Activated CD8-positive, alpha-beta T cell treated with anti-CD3 and anti-CD28 coated beads for 36 hours (primary cell): ENCODE measurements around the gene SPTBN1. TPM values are rescaled to one million over a fixed set of nuclear protein-coding genes. Genes with fewer than 3 reads are reported as not detected.

Experiments
- ATAC-seq: fragments of 200-7000 bp; cut with Tn5 transposase; one replicate; pipeline ENCODE4 v1.10.0; 2021; ENCODE audit warnings: mild to moderate bottlenecking, moderate library complexity
- CTCF ChIA-PET: fragments of 350-600 bp; sonication (Branson Sonifier 250); formaldehyde crosslinking; loops from one replicate; lab custom pipeline; 2021; ENCODE audit warnings: antibody characterized with exemption; lab: Charles Lee
- POLR2A ChIA-PET: fragments of 350-600 bp; sonication (Branson Sonifier 250); formaldehyde crosslinking; loops from one replicate; lab custom pipeline; 2021; ENCODE audit warnings: antibody characterized with exemption; lab: Charles Lee
- DNase-seq: peaks from one replicate; pipeline ENCODE4 v3.0.0-alpha.2; 2020
- H3K27ac Mint-ChIP-seq: one replicate; pipeline ENCODE4 v1.8.0; 2021; ENCODE audit warnings: mild to moderate bottlenecking, mixed read lengths
- H3K27me3 Mint-ChIP-seq: one replicate; pipeline ENCODE4 v1.8.0; 2021; ENCODE audit warnings: mixed read lengths
- H3K36me3 Mint-ChIP-seq: one replicate; pipeline ENCODE4 v1.8.0; 2021; ENCODE audit warnings: low read depth, mixed read lengths
- H3K4me1 Mint-ChIP-seq: one replicate; pipeline ENCODE4 v1.8.0; 2021; ENCODE audit warnings: low read depth, mixed read lengths
- H3K4me3 Mint-ChIP-seq: one replicate; pipeline ENCODE4 v1.8.0; 2021; ENCODE audit warnings: mild to moderate bottlenecking, moderate library complexity, mixed read lengths
- H3K9me3 Mint-ChIP-seq: one replicate; pipeline ENCODE4 v1.8.0; 2021; ENCODE audit warnings: mixed read lengths
- intact Hi-C: fragments of 100-400 bp; cut with micrococcal nuclease; formaldehyde crosslinking; loops from one replicate; pipeline ENCODE4 v1.10.0; 2022
- total RNA-seq, 2 experiments: library from RNA; stranded (reverse); gene quantifications; one replicate each; pipeline ENCODE4 v1.2.3, GENCODE V29; 2021
- TF ChIP-seq, protein P1 (sequence below): fragments of 200-600 bp; IDR thresholded peaks from one replicate; pipeline ENCODE4 v1.8.0; 2022; ENCODE audit warnings: antibody characterized with exemption, mild to moderate bottlenecking

SPTBN1 gene
- total RNA-seq, 2 experiments from 2014 or later = 91.8 to 91.9 TPM

DNA sequence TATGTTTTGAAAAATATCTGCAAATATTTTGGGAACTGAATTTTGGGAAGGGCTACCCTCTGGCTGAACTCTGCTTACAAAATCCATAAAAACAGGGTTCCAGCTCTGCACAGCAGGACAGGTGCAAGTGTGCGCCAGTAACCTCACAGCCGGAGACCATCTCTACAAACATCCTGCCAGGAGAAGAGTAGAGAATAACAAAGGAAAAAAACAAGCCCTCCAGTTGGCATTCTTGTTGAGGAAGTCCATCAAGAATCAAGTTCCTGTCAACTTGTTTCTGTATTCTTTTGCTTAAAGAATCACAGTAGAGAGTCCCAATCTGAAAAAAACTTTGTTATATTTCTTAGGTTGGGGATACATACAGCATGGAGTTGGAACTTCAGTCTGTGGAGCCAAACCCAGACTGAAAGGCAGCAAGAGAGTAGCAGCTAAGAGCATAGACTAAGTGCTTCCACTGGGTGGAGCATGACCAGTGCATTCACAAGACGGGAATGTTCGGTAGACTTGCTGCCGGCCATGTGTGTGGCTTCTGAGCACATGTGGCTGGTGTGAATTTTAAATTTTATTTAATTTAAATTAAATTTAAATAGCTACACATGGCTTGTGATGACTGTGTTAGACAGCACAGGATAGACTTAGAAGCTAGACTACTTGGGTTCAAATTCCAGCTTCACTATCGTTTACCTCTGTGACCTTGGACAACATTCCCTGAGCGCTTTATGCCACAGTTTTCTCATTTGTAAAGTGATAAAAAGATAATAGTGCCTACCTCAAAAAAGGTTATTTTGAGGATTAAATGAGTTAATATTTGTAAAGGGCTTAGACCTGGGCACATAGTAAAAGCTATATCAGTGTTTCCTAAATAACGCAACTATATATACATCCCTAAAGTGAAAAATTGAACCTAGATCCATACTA lies 41.9 kb downstream of the SPTBN1 start:
- Mint-ChIP-seq H3K36me3 (no peaks in the 10 kb centered on the region), H3K4me1 (no peaks in the 10 kb centered on the region), H3K4me3 (no peak overlapping the region), H3K9me3 (no peaks in the 10 kb centered on the region), H3K27me3 (peaks cover 9% of the 10 kb centered on the region), H3K27ac (no peak overlapping the region)
- no peak for DNase-seq
- POLR2A ChIA-PET = no interaction called here
- intact Hi-C loops = no loop called here
- CTCF ChIA-PET = interaction anchor here (0.7 to 1.3 kb wide), 3 partner anchors 129 to 391 kb away, joined by 3 read pairs; no protein-coding TSS in a partner anchor
- TF ChIP-seq, protein P1, sequence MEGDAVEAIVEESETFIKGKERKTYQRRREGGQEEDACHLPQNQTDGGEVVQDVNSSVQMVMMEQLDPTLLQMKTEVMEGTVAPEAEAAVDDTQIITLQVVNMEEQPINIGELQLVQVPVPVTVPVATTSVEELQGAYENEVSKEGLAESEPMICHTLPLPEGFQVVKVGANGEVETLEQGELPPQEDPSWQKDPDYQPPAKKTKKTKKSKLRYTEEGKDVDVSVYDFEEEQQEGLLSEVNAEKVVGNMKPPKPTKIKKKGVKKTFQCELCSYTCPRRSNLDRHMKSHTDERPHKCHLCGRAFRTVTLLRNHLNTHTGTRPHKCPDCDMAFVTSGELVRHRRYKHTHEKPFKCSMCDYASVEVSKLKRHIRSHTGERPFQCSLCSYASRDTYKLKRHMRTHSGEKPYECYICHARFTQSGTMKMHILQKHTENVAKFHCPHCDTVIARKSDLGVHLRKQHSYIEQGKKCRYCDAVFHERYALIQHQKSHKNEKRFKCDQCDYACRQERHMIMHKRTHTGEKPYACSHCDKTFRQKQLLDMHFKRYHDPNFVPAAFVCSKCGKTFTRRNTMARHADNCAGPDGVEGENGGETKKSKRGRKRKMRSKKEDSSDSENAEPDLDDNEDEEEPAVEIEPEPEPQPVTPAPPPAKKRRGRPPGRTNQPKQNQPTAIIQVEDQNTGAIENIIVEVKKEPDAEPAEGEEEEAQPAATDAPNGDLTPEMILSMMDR = no peak
- ATAC-seq = no peak

DNA sequence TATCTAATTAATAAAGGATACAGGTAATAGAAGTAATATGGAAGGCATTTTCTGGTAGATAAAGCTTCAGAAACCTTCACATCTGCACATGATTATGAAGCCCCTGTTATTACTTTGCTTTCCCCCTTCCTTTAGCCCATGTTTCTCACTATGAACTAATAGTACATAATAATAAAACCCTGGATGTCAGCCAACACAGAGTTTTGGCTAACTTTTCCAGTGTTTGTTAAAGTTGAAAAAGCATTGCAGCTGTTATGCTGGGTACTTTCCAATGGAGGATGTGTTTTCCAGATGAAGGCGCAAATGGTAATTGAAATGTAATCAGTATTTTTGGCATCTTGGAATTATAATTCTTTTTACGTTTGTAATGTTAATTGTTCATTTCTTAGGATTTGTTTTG lies 43.5 kb downstream of the SPTBN1 start:
- DNase-seq = no peak
- ChIA-PET POLR2A (no interaction called here), CTCF (interaction anchor here (4.7 kb wide), 1 partner anchor 392 kb away, joined by 34 read pairs; no protein-coding TSS in a partner anchor)
- Mint-ChIP-seq H3K4me3 (no peak overlapping the region), H3K27me3 (peaks cover 7% of the 10 kb centered on the region), H3K27ac (no peak overlapping the region), H3K36me3 (no peaks in the 10 kb centered on the region), H3K4me1 (no peaks in the 10 kb centered on the region), H3K9me3 (no peaks in the 10 kb centered on the region)
- intact Hi-C loops = loop anchor here (5.0 kb wide), 1 partner anchor 397 kb away; no protein-coding TSS in a partner anchor
- TF ChIP-seq, protein P1 = no peak
- ATAC-seq = no peak

DNA sequence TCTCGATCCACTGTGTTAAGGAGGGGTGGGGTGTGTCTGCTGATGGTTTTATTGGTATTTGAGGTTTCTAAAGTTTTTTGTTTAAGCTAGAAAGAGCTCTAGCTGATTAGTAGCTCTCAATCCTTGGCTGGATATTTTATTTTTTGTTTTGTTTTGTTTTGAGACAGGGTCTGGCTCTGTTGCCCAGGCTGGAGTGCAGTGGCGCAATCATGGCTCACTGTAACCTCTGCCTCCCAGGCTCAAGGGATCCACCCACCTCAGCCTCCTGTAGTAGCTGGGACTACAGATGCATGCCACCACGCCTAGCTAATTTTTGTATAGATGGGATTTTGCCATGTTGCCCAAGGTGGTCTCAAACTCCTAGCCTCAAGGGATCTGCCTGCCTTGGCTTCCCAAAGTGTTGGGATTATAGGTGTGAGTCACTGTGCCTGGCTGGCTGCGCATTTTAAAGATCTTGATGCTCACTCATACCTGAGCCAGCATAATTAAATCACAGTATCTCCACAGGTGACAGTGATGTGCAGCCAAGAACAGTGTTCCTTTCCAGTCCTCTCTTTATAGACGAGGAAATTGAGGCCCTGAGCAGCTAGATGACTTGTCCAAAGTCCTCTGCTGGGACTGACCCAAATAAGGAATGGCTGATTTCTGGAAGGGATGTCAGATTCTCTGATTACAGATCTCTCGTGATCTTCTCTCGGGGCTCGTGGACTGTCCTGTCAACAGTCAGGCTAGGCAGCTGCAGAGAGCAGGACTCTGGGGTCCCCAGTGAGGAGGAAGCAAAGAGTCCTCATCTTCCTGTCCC lies 44.5 kb downstream of the SPTBN1 start:
- TF ChIP-seq, protein P1 = no peak
- H3K36me3 Mint-ChIP-seq = no peaks in the 10 kb centered on the region
- ChIA-PET CTCF (interaction anchor here (1.4 to 4.7 kb wide), 4 partner anchors 10 to 393 kb away, joined by 3 to 34 read pairs (median 4); no protein-coding TSS in a partner anchor), POLR2A (no interaction called here)
- DNase-seq = no peak
- H3K4me3 Mint-ChIP-seq = no peak overlapping the region
- no peaks in the 10 kb centered on the region for H3K9me3 Mint-ChIP-seq
- no peaks in the 10 kb centered on the region for H3K4me1 Mint-ChIP-seq
- ATAC-seq = no peak
- intact Hi-C loops = loop anchor here (5.0 kb wide), 1 partner anchor 398 kb away; no protein-coding TSS in a partner anchor
- no peak overlapping the region for H3K27ac Mint-ChIP-seq
- peaks cover 3% of the 10 kb centered on the region for H3K27me3 Mint-ChIP-seq

DNA sequence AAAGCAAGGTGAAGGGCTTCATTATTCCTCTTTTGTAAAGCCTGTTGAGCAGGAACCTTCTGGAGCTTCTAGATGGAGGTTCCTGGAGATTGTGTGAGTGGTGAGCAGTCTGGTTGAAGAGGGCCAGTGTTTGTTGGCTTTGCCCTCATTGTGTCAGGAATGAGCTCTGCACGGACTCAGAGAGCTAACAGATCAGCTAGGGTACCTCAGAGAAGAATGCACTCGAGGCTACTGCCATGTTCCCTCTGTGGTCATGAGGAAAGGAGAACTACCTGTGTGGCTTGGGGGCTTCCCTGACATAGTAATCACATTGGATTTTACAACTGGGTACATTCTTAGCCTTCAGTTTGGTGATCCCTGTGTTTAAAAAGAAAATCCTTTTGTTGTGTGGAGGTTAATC lies 46.6 kb downstream of the SPTBN1 start:
- ChIA-PET POLR2A (interaction anchor here (0.8 kb wide), 1 partner anchor 20 kb away, joined by 3 read pairs; no protein-coding TSS in a partner anchor), CTCF (interaction anchor here (0.6 to 4.7 kb wide), 14 partner anchors 13 to 398 kb away, joined by 3 to 34 read pairs (median 4); no protein-coding TSS in a partner anchor)
- Mint-ChIP-seq H3K4me1 (no peaks in the 10 kb centered on the region), H3K36me3 (no peaks in the 10 kb centered on the region), H3K9me3 (no peaks in the 10 kb centered on the region), H3K27ac (no peak overlapping the region), H3K4me3 (no peak overlapping the region), H3K27me3 (peaks cover 3% of the 10 kb centered on the region)
- ATAC-seq (no peak), DNase-seq (no peak)
- TF ChIP-seq, protein P1 = no peak
- intact Hi-C loops = loop anchor here (5.0 kb wide), 1 partner anchor 400 kb away; no protein-coding TSS in a partner anchor
